ENCODE results near the gene SIGLEC14. TPM values are rescaled to one million over a fixed set of nuclear protein-coding genes. Genes with fewer than 3 reads are reported as not detected.
"Not testable (repeated sequence)": the region's sequence is repeated elsewhere in the genome, so short reads cannot be mapped to it uniquely, and the experiment has no call there.

Gene SIGLEC14
- not detected in 2 replicates for total RNA-seq (2014; rRNA removed; shearing (Covaris generic))

- H3K4me3 ChIP-seq, H3K27me3 ChIP-seq, DNase-seq: not testable (repeated sequence)
Measured at GRCh38 chr19:51646730-51647129, at the start of gene SIGLEC14. TSS of gene SIGLEC14 (minus strand) at chr19:51646825. CDS start at chr19:51646759, 66 bp downstream.

GRCh38 chr19:51695702-51696315 is 49.2 kb upstream of the SIGLEC14 start:
- Histone ChIP-seq H3K4me1 (no peaks in the 10 kb centered on the region), H3K27me3 (no peaks in the 10 kb centered on the region), H3K36me3 (peaks cover 51% of the 10 kb centered on the region), H3K4me3 (no peak overlapping the region), H3K9me3 (replicated peaks) (no peaks in the 10 kb centered on the region), H3K27ac (no peak overlapping the region)
- no peak for DNase-seq

More at GRCh38 chr19:51646730-51647129, at the start of gene SIGLEC14:
- H3K27ac ChIP-seq; H3K9me3 ChIP-seq (replicated peaks); H3K36me3 ChIP-seq; H3K4me1 ChIP-seq: not testable (repeated sequence)

GRCh38 chr19:51695088-51695487 is 48.5 kb upstream of the SIGLEC14 start:
- Histone ChIP-seq H3K27ac (no peak overlapping the region), H3K9me3 (replicated peaks) (no peaks in the 10 kb centered on the region), H3K36me3 (peaks cover 45% of the 10 kb centered on the region), H3K4me1 (no peaks in the 10 kb centered on the region), H3K4me3 (no peak overlapping the region), H3K27me3 (no peaks in the 10 kb centered on the region)
- no peak for DNase-seq

- DNase-seq = no peak
- H3K27me3 ChIP-seq = no peaks in the 10 kb centered on the region
- H3K4me3 ChIP-seq = no peak overlapping the region
- no peaks in the 10 kb centered on the region for H3K9me3 ChIP-seq (replicated peaks)
- no peaks in the 10 kb centered on the region for H3K4me1 ChIP-seq
- H3K27ac ChIP-seq = no peak overlapping the region
- H3K36me3 ChIP-seq = peaks cover 40% of the 10 kb centered on the region
Measured at GRCh38 chr19:51694318-51695085, 47.9 kb upstream of the SIGLEC14 start.

GRCh38 chr19:51693819-51694218 is 47.2 kb upstream of the SIGLEC14 start:
- no peak for DNase-seq
- Histone ChIP-seq H3K36me3 (peaks cover 33% of the 10 kb centered on the region; the same call in 1 of the 2 replicates), H3K27me3 (no peaks in the 10 kb centered on the region), H3K9me3 (replicated peaks) (no peaks in the 10 kb centered on the region), H3K27ac (no peak overlapping the region), H3K4me3 (no peak overlapping the region), H3K4me1 (no peaks in the 10 kb centered on the region)

- Histone ChIP-seq H3K4me1 (no peaks in the 10 kb centered on the region), H3K4me3 (no peak within 1 kb of the TSS), H3K36me3 (peaks cover 32% of the 10 kb centered on the region; the same call in 1 of the 2 replicates), H3K27ac (no peak within 1 kb of the TSS), H3K27me3 (no peaks in the 10 kb centered on the region), H3K9me3 (replicated peaks) (no peaks in the 10 kb centered on the region)
- DNase-seq = no peak
Measured at GRCh38 chr19:51693260-51693659, 46.6 kb upstream of the SIGLEC14 start, which contains the start of gene SPACA6. TSS of gene SPACA6 (plus strand) at chr19:51693330. CDS start at chr19:51693527, 197 bp downstream.

DNA sequence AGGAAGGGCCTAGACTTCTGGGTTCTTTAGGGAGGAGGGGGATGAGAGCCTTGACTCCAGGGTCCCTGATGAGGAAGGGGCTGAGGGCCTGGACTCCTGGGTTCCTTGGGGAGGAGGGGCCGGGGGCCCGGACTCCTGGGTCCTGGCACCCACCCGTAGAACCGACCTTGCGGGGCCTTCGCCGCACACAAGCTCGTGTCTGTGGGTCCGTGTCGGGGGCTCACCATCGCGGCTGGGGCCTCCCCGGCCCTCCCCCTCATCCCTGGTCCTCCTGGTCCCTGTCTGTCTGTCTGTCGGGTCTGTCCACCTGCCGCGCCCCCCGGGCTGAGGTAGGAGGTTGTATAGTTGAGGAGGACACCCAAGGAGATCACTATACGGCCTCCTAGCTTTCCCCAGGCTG is 45.8 kb upstream of the SIGLEC14 start:
- no peak overlapping the region for H3K27ac ChIP-seq
- no peaks in the 10 kb centered on the region for H3K27me3 ChIP-seq
- no peaks in the 10 kb centered on the region for H3K9me3 ChIP-seq (replicated peaks)
- DNase-seq = no peak
- no peaks in the 10 kb centered on the region for H3K4me1 ChIP-seq
- H3K4me3 ChIP-seq = no peak overlapping the region
- H3K36me3 ChIP-seq = peaks cover 27% of the 10 kb centered on the region; the same call in 1 of the 2 replicates

- no peaks in the 10 kb centered on the region for H3K27me3 ChIP-seq
- DNase-seq = no peak
- no peak overlapping the region for H3K27ac ChIP-seq
Measured at GRCh38 chr19:51691584-51692428, 45.2 kb upstream of the SIGLEC14 start.

GRCh38 chr19:51691074-51691583 is 44.5 kb upstream of the SIGLEC14 start:
- no peak for DNase-seq
- no peak overlapping the region for H3K27ac ChIP-seq
- no peaks in the 10 kb centered on the region for H3K27me3 ChIP-seq
- H3K9me3 ChIP-seq (replicated peaks) = no peaks in the 10 kb centered on the region
- peak overlapping the region; percentile 77 for H3K4me3 ChIP-seq
- peaks cover 5% of the 10 kb centered on the region; the same call in 1 of the 2 replicates for H3K4me1 ChIP-seq
- H3K36me3 ChIP-seq = peaks cover 19% of the 10 kb centered on the region; the same call in 1 of the 2 replicates

More at GRCh38 chr19:51691584-51692428, 45.2 kb upstream of the SIGLEC14 start:
- Histone ChIP-seq H3K4me3 (no peak overlapping the region), H3K9me3 (replicated peaks) (no peaks in the 10 kb centered on the region), H3K4me1 (peaks cover 4% of the 10 kb centered on the region; the same call in 1 of the 2 replicates), H3K36me3 (peaks cover 23% of the 10 kb centered on the region; the same call in 1 of the 2 replicates)

DNA sequence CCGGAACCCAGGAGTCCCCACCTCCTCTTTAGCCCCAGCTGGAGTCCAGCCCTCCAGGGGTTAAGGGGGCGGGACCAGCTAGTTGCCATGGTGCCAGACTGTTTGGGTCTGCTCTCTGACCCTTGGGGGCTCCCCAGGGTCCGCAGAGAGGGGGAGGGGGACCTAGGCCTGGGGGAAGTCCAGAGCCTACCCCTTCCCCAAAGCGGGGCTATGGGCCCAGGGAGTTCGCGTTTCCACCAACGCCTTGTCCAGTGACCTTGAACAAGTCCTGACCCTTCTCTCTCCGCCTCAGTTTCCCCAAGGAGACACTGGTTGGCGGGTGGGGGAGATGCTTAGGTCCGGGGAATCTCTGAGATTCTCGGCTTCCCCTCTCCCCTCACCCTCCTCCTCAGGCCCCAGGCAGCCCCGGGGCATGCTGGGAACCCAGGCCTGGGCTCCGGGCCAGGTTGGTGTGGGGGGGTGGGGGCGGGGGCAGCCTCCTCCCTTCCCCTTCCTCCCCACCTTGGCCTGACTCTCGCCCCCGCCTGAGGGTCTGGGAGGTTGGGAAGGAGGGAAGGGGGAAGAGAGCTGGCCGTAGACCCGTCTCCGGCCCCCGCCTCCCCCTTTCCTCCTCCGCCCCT is 43.9 kb upstream of the SIGLEC14 start:
- peak; percentile 62 to 69 for DNase-seq
- Histone ChIP-seq H3K27me3 (no peaks in the 10 kb centered on the region), H3K4me3 (peak overlapping the region; percentile 77)

DNA sequence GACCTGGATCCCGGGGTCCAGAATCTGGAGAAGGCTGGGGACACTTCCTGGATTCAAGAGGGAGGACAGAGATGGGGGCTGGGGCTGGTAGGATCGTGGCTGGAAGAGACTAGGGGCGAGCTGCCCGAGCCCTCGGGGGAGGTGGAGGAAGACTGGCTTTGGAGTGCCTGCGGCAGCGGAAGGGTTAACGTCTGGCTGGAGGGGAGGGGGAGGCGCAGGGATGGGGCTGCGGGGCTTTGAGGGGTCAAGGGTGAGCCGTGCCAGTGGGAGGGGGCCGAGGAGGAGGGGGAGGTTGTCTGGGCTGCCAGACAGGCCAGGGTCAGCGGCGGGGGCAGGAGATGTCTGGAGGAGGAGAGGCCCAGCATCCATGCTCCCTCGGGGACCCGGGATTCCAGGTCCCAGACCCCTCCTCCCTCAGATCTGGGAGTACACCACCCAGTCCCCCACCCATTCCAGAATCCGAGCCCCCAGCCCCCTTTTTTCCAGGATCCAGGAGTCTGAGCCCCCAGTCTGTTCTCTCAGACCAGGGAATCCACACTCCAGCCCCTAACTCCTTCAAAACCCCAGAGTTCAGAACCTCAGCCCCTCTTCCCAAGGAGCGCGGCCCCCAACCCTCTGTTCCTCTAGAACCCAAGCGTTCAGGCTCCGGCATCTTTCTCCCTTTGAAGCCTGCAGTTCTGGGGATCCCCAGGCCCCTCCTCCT is 43.3 kb upstream of the SIGLEC14 start:
- Histone ChIP-seq H3K4me1 (peaks cover 5% of the 10 kb centered on the region; the same call in 1 of the 2 replicates), H3K27ac (peak overlapping the region; percentile 46; the same call in 1 of the 2 replicates), H3K27me3 (no peaks in the 10 kb centered on the region), H3K36me3 (peaks cover 17% of the 10 kb centered on the region; the same call in 1 of the 2 replicates), H3K9me3 (replicated peaks) (no peaks in the 10 kb centered on the region), H3K4me3 (peak overlapping the region; percentile 77)
- DNase-seq = peak; percentile 45 to 52

More for the DNA sequence above, 43.9 kb upstream of the SIGLEC14 start:
- H3K4me1 ChIP-seq = peaks cover 5% of the 10 kb centered on the region; the same call in 1 of the 2 replicates
- H3K9me3 ChIP-seq (replicated peaks) = no peaks in the 10 kb centered on the region
- H3K36me3 ChIP-seq = peaks cover 19% of the 10 kb centered on the region; the same call in 1 of the 2 replicates
- H3K27ac ChIP-seq = peak overlapping the region; percentile 46; the same call in 1 of the 2 replicates

GRCh38 chr19:51688671-51689571 is 42.3 kb upstream of the SIGLEC14 start:
- Histone ChIP-seq H3K27ac (peak overlapping the region; percentile 62), H3K4me1 (peaks cover 5% of the 10 kb centered on the region; the same call in 1 of the 2 replicates), H3K36me3 (0 out of 2 replicates have a peak, but pooled peaks cover 11% of the 10 kb centered on the region), H3K27me3 (no peaks in the 10 kb centered on the region), H3K4me3 (peak overlapping the region; percentile 77), H3K9me3 (replicated peaks) (no peaks in the 10 kb centered on the region)
- peak; percentile 85 to 88 for DNase-seq
